Activated CD4-positive, CD25-positive, alpha-beta regulatory T cell treated with anti-CD3 and anti-CD28 coated beads, Interleukin-2, amount 50 U/mL, for 24 hours (primary cell): ENCODE results near the gene CTXND2.
"Not testable (repeated sequence)": the region's sequence is repeated elsewhere in the genome, so short reads cannot be mapped to it uniquely, and the experiment has no call there.

Experiments
- ATAC-seq, 2 donors: fragments of 150-1000 bp; cut with Tn5 transposase; one replicate each; pipeline ENCODE4 v1.10.0; 2021; ENCODE audit warnings: mild to moderate bottlenecking in 1 of 2, moderate library complexity in 1 of 2

CTXND2 gene

DNA sequence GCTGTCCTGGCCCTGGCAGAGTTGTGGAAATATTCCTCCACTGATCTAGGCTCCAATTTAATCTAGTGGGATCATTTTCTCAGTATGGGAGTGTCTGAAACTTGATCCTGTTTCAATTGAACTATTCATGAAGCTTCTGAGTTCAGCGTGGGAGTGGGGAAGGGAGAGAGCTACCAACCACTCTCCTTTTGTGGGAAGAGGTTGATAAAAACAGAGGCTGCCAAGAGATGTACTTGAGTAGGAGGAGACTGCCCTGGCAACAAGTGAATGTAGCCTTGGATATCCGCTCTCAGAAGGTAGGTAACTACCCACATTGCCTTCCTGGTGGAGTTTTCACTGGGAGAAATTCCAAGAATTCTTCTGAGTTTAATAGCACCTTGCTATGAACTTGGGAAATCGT, at the start of gene CTXND2:
Gene CTXND2, plus strand, starts transcription at position 119 of the 400 bp plus-strand sequence. CDS start 25,179 bp downstream, outside the sequence.
- no peak for ATAC-seq

DNA sequence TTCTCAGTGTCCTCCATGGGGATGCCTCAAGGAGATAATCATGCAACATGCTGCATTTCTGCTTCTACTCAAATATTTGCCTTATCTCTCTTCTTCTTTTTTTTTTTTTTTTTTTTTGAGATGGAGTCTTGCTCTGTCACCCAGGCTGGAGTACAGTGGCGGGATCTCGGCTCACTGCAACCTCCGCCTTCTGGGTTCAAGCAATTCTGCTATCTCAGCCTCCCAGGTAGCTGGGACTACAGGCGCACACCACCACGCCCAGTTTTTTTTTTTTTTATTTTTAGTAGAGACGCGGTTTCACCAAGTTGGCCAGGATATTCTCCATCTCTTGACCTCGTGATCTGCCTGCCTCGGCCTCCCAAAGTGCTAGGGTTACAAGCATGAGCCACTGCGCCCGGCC, 46.1 kb upstream of the CTXND2 start:
- ATAC-seq: not testable (repeated sequence)

DNA sequence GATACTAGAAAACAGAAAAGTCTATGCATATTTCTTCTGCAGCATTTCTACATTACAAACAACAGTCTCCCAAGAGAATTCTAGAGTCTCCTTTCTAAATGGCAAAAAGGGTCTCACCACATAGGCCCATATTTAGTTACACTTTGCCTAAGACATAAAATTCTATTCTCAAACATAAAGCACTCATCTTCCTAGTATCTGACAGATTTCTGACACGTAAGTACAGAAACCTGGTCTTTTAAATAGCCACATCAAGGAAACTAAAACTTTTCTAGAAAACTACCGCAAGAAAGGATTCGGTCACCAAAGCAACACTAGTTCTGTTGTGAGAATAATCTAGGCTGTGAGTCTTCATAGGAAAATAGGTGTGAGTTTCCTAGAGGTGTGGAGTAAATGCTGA, 45.3 kb upstream of the CTXND2 start:
- ATAC-seq: peak; percentile 75 to 83

DNA sequence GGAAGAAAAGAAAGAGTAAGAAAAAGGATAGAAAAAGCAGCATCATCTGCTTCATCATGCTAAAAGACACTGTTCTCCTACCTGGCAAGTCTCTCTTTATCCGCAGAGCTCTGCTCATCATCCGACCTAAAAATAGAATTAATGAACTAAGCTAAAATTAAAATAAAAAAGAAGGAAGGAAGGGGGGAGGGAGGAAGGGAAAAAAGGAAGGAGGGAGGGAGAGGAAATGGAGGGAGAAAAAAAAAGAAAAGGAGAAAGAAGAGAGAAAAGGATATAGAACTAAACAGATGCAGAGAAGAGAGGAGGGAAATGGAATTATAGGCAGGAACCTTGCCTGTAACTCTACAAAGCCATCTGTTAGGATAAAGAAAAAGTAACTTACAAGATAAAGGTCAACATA, 44.6 kb upstream of the CTXND2 start:
- no peak for ATAC-seq

DNA sequence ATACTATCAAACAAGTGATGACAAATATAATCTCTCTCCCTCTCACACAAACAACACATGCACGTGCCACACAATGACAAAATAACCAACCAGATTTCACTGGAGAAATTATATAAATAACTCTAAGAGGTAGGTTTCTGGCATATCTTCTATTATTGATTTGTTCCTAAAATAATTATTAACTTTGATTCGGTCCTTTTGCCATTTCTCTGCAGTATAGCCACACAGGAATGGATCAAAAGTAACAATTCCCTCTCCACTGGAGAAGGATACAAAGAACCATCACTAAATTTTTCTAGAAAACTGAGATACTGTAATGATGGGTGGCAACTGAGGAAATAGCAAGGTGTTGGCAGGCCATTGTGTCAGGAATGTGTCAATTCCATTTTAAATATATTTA, 44.0 kb upstream of the CTXND2 start:
- ATAC-seq: no peak

DNA sequence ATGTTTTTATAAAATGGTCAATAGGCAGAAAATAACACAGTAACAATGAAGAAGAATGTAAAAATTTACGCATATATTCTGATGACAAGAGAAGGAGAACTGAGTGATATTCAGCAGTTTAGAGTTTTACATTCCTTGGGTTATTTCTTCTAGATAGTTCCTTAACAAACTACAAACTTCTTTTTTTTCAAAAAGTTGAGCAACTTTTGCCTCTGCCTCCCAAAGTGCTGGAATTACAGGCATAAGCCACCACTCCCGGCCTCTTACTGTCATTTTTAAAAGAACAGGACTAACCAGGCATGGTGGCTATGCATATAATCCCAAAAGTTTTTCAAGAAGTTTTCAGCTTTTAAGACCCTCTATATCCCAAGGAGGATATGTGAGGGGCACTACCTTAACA, 43.5 kb upstream of the CTXND2 start:
- ATAC-seq: no peak

DNA sequence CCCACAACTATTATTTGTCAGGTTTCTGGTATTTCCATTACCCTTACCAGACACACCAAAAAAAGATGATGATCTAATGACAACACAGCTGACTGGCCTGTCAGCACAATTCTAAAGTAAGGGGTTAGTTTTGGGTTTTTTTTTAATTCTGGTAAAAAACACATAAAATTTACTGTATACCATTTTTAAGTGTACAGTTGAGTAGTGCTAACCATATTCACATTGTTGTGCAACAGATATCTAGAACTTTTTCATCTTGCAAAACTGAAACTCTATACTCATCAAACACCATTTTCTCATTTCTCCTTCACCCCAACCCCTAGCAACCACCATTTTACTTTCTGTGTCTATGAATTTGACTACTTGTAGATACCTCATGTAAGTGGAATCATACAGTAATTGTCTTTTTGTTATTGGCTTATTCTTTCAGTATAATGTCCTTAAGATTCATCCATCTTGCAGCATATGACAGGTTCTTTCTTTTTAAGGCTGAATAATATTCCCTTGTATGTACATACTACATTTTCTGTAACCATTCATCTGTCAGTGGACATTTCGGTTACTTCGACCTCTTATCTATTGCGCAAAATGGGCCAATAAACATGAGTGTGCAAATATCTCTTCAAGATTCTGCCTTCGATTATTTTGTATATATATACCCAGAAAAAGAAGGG, 40.3 kb upstream of the CTXND2 start:
- peak; percentile 74 to 76 for ATAC-seq

DNA sequence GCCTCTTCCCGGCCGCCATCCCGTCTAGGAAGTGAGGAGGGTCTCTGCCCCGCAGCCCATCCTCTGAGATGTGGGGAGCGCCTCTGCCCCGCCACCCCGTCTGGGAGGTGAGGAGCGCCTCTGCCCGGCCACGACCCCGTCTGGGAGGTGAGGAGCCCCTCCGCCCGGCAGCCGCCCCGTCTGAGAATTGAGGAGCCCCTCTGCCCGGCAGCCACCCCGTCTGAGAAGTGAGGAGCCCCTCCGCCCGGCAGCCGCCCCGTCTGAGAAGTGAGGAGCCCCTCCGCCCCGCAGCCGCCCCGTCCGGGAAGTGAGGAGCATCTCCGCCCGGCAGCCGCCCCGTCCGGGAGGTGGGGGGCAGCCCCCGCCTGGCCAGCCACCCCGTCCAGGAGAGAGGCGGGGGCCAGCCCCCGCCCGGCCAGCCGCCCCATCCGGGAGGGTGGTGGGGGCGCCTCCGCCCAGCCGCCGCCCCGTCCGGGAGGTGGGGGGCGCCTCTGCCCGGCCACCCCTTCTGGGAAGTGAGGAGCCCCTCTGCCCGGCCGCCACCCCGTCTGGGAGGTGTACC, 36.1 kb upstream of the CTXND2 start:
- not testable (repeated sequence) for ATAC-seq

DNA sequence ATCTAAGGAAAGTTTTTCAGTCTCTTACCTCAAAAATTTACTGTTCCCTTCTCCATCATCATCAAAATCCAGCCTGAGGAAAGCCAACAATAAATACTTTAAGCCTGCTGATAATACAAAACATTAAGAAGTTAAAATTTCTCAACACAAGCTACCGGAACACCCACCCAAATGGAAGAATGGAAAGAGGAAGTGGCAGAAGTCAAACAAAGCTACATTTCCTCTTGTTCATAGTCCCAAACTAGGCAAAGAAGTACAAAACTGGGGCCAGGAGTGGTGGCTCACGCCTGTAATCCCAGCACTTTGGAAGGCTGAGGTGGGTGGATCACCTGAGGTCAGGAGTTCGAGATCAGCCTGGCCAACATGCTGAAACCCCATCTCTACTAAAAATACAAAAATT, 34.2 kb upstream of the CTXND2 start:
- not testable (repeated sequence) for ATAC-seq

DNA sequence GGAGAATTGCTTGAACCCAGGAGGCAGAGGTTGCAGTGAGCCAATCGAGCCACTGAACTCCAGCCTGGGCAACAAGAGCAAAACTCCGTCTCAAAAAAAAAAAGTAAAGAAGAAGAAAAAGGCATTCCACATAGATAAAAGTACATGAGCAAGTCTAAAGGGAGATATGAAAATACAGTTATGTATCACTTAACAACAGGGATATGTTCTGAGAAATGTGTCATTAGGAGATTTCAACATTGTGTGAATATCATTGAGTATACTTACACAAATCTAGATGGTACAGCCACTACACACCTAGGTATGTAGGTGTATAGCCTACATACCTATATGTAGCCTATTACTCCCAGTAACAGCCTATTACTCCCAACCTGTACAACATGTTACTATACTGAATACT, 23.2 kb upstream of the CTXND2 start:
- no peak for ATAC-seq

DNA sequence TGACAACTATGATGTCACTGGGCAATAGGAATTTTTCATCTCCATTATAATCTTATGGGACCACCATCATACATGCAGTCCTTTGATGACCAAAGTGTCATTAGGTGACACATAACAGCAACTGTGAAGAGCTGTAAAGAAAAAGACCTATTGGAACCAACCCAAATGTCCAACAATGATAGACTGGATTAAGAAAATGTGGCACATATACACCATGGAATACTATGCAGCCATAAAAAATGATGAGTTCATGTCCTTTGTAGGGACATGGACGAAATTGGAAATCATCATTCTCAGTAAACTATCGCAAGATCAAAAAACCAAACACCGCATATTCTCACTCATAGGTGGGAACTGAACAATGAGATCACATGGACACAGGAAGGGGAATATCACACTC, 22.7 kb upstream of the CTXND2 start:
- ATAC-seq: not testable (repeated sequence)

DNA sequence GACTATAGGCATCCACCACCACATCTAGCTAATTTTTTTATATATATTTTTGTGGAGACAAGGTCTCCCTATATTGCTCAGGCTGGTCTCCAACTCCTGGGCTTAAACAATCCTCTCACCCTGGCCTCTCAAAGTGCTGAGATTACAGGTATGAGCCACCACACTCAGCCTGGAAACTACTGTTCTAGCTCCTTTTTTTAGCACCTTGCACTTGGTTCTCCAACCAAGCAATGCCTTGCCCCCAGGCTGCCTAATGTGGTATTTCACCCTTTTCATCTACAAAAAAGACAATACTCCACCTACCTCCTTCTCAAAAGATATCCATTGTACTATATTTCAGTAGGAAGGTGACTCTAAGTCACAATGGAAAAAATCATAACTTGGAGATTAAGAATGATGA, 17.3 kb upstream of the CTXND2 start:
- ATAC-seq: no peak

DNA sequence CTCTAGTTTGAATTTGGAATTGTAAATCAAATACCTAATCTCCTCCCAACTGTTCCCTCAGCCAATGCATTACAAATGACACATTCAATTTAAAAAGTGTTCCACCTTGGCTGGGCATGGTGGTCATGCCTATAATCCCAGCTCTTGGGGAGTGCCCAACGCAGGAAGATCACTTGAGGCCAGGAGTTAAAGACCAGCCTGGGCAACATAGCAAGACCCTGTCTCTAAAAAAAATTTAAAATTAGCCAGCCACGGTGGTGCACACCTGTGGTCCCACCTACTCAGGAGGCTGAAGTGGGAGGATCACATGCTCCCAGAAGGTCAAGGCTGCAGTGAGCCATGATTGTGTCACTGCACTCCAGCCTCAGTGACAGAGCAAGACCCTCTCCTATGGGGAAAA, 14.4 kb upstream of the CTXND2 start:
- no peak for ATAC-seq

DNA sequence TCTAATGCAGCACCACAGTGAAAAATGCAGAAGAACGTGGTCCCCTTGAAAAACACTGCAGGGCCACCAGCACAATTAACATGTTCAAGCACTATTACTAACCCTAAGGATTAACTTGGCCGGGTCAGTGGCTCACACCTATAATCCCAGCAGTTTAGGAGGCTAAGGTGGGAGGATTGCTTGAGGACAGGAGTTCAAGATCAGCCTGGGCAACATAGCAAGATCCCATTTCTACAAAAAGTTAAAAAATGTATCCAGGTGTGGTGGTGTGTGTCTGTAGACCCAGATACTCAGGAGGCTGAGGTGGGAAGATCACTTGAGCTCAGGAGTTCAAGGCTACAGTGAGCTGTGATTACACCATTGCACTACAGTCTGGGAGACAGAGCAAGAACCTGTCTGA, 13.4 kb upstream of the CTXND2 start:
- no peak for ATAC-seq

DNA sequence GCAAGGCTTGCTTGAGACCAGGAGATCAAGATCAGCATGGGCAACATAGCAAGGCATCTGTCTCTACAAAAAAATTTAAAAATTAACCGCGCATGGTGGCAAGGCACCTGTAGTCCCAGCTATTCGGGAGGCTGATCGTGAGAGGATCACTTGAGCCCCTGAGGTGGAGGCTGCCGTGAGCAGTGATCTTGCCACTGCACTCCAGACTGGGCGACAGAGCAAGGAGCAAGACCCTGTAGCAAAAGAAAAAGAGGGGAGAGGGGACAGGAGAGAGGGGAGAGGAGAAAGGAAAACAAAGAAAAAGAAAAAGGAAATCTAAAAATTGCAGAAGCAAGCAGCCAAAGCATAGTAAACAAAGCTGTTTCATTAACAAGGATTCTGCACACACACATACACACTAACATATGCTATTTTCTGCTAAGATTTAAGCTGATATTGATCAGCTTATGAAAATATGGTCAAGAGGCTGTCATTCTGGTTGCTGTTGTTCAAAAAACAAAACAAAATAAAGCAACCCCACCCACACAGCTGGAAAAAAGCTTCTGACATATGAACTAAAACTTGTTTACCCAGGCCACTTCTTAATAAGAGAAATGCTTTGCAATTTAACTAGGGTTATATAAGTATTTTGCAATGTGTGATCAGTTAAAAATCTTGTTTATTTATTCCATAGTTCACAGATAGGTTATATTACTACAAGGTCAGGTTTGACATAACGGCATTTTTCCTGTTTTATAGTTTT, 12.3 kb upstream of the CTXND2 start:
- ATAC-seq: no peak

DNA sequence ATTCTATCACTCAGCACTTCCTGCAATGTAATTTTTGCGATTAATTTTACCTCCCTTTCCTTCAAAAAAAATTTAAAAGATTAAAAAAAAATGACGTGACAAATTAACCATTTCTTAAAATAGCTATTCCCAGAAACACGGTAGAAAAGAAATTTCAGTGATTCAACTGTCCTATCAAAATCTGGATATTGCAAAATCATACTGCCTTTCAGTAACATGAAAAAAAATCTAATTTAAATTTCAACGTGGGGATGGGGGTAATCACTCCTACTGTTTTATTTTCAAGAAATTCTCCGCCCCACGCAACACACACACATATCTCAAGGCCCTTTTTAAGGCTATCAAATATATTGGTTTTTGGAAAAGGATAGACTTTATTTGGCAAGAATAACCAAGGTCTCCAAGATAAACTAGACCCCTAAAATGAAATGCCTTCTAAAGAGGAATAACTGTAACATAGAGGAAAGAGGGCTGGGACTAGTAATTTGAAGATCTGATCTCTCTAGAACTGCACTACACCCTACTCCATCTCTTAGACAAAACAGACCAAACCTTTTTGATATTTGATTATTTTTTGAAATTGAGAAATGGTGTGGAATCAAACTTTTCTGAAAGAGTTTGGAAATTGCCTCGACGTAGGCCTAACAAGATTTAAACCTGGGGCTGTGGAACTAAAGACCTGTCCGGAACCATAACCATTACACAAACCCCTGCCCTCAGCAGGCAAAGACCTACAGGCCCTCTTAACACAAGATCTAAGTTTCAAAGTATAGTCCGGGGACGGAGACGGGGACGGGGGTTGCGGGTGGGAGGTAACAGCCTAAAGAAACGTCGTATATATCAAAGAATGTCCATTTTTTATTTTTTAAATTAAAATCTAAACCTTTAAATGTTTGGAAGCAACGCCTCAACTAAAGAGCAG, 11.5 kb upstream of the CTXND2 start:
- no peak for ATAC-seq

DNA sequence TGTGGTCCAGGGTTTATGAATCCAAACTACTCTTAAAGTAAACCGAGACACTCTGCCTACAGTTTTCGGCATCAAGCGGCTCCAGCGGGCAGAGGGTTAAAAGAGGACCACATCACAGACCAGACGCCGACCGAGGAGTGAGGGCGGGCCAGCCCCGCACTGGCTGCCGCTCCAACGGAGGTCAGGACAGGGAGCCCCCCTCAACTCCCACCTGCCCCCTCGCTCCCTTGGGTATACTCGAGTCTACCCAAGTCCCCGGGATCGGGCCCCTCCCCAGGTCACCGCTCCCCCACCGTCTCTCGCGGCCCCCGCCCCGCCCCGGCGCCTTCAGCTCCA, 10.8 kb upstream of the CTXND2 start:
- peak; percentile 37 to 41 for ATAC-seq

DNA sequence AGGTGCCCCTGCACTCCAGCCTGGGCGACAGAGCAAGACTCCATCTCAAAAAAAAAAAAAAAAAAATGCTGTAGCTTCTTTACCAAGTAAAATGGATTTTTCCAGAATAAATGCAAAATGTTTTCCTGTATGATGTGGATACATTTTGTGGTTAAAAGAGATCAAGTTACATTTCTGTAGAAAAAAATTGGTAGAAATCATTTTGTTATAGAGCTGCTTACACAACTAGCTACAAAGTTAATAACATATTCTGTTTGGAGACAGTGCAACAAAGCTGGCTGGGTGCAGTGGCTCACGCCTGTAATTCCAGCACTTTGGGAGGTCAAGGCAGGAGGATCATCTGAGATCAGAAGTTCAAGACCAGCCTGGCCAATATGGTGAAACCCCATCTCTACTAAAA, 8.0 kb upstream of the CTXND2 start:
- not testable (repeated sequence) for ATAC-seq

DNA sequence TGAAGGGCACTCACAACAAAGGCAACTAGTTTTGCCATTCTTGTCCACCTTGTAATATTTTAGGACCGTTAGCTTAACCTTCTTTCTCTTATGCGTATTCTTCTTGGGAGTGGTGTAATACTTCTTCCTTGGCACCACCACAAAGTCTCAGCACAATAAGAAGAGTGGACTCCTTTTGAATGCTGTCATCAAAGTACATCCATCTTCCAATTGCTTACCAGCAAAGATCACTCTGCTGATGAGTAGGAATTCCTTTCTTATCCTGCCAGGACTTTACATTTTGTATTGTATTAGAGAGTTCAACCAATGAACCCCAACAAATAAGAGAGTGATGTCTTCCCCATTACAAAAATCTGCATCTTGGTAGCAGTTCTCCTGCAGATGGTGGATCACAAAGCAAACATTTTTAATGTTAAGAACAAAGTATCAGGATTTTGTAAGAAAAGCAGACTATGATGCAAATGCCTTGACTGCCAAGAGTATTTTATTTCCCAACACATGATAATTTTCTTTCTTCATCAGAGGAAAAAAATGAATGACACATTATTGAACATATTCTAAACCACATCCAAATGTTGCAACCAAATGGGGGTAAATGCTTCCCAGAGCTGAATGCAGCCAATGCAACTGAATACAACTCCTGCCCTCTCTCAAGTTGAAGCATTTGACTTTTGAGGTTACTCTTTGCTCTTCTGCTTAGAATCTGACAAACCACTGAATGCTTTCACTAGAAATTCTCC, 5.4 kb upstream of the CTXND2 start:
- ATAC-seq: no peak

DNA sequence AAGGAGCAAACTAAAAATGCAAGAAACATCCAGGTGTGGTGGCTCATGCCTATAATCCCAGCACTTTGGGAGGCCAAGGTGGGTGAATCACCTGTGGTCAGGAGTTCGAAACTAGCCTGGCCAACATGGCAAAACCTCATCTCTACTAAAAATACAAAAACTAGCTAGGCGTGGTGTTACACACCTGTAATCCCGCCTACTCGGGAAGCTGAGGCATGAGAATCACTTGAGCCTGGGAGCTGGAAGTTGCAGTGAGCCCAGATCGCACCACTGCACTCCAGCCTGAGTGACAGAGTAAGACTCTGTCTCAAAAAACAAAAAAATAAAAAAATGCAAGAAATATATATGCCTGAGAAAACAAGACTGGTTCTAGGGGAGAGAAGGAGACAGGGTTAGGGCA, 3.8 kb upstream of the CTXND2 start:
- not testable (repeated sequence) for ATAC-seq

DNA sequence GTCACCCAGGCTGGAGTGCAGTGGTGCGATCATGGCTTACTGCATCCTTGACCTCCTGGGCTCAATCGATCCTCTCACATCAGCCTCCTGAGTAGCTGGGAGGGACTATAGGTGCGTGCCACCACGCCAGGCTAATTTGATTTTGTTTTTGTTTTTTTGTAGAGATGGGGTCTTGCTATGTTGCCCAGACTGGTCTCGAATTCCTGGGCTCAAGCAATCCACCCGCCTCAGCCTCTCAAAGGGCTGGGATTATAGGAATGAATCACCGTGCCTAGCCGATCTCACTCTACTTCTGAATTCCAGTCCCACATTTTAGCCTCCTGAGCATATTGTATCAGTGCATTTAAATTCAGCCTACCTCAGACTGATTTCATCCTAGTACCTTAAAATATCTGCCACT, 1.8 kb downstream of the CTXND2 start:
- no peak for ATAC-seq

DNA sequence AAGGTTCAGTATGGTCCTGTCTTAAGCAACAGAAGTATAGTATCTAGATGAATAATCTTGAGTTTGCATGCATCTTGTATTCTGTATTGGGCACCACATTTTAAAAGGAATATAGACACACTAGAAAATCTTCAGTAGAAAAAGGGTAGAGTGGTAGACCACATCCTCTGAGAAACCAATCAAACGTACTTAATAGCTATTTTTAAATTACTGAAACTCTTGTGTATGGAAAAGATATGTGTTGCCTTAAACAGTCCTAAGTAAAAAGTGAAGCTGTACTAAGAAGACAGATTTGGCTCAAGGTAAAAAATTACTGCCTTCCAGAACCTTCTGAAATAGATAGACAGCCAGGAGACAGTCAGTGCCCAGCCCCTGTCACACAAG, 3.1 kb downstream of the CTXND2 start:
- ATAC-seq: peak; percentile 87 to 93
